ENCODE results near the gene CORO1A. TPM values are rescaled to one million over a fixed set of nuclear protein-coding genes. Genes with fewer than 3 reads are reported as not detected.

Gene CORO1A
- total RNA-seq = 100 to 1,000 TPM in 1 of 9 donors, 10 to 100 TPM in 3, 1 to 10 TPM in 5; 4.3 to 102 (median 8.5) TPM
- 10 to 100 TPM in 1 of 2 donors, 1 to 10 TPM in 1; 6.4 to 16.8 TPM for polyA plus RNA-seq
- long read RNA-seq, donor 1, partial matches to known transcripts = 1 of 4 reads
- long read RNA-seq, donor 1, other reads (novel, unspliced or antisense) = 0 of 4 reads
- long read RNA-seq, donor 2, transcript CORO1A-201 (11 exons, 1,803 nt) = major isoform, 19 of 20 reads
- long read RNA-seq, donor 2, partial matches to known transcripts = 1 of 20 reads
- long read RNA-seq, donor 2, other reads (novel, unspliced or antisense) = 0 of 20 reads
- long read RNA-seq, donor 3, transcript CORO1A-201 (11 exons, 1,803 nt) = major isoform, 7 of 9 reads
- long read RNA-seq, donor 3, partial matches to known transcripts = 1 of 9 reads
- long read RNA-seq, donor 3, other reads (novel, unspliced or antisense) = 1 of 9 reads

DNA sequence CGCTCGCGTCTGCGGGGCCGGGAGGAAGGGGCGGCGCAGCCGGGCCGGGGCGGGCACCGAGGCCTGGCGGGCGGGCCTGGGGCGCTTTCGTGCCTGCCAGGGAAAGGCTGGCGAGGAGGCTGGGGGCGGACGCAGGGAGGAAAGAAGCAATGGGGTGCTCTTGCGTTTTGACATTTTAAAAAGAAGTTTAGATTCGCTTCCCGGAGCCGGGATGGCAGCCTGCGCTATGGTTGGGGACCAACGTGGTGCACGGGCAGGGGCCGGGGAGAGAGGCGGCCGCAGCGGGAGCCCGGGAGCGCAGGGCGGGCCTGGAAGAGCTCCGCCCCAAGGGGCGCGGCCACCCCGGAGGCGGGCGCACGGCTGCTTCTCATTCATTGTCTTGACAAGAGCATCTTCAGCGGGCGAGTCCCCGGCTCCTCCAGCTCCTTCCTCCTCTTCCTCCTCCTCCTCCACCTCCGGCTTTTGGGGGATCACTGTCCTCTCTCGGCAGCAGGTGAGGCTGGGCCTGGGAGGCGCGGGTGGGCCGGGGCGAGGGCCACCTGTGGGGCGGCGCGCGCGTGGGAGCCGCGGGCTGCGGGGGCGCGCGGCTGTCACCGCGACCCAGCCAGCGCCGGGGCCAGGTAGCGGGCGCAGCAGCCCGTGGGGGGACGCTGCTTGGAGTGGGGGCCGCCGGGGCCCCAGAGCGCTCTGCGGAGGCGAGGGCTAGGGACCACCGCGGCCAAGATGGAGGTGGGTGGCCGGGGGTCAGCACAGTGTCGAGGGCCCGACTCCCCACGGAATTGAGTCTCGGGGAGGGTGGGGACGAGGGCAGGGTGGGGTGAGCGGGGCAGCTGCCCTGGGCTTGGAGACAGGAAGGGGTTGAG lies at the start of gene CORO1A:
Gene CORO1A (plus strand): TSS at position 370 of the 863 bp plus-strand sequence. CDS start 1,608 bp downstream, outside the sequence.
- Histone ChIP-seq H3K4me1 (peaks cover 0 to 40% (median 11%) of the 10 kb centered on the region in 12 donors), H3K9me3 (no peaks in the 10 kb centered on the region), H3K27me3 (no peaks in the 10 kb centered on the region), H3K4me3 (peak within 1 kb of the TSS; percentile 26 to 92 (median 66)), H3K36me3 (peaks cover 0 to 22% (median 0%) of the 10 kb centered on the region in 9 donors), H3K27ac (peak within 1 kb of the TSS; percentile 40 to 91 (median 68))
- ATAC-seq (peak; percentile 71 to 88 (median 86)), DNase-seq (peak; percentile 82 to 95 (median 87))
- WGBS, 4 donors = 1 to 2% (median 2%) methylated on average over 40 to 81 of the region's 81 CpGs
- intact Hi-C loops (cut with DNase I) = loop anchor here in 1 of 10 donors (5.0 kb wide), 1 partner anchor 61 kb away; the partner anchor contains the start of gene MAPK3
- TF ChIP-seq, protein P1, sequence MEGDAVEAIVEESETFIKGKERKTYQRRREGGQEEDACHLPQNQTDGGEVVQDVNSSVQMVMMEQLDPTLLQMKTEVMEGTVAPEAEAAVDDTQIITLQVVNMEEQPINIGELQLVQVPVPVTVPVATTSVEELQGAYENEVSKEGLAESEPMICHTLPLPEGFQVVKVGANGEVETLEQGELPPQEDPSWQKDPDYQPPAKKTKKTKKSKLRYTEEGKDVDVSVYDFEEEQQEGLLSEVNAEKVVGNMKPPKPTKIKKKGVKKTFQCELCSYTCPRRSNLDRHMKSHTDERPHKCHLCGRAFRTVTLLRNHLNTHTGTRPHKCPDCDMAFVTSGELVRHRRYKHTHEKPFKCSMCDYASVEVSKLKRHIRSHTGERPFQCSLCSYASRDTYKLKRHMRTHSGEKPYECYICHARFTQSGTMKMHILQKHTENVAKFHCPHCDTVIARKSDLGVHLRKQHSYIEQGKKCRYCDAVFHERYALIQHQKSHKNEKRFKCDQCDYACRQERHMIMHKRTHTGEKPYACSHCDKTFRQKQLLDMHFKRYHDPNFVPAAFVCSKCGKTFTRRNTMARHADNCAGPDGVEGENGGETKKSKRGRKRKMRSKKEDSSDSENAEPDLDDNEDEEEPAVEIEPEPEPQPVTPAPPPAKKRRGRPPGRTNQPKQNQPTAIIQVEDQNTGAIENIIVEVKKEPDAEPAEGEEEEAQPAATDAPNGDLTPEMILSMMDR (IDR thresholded peaks at IDR 0.05) = no peak
- peak in 1 of 2 donors; percentile 51 for TF ChIP-seq POLR2A (IDR thresholded peaks at IDR 0.05)

DNA sequence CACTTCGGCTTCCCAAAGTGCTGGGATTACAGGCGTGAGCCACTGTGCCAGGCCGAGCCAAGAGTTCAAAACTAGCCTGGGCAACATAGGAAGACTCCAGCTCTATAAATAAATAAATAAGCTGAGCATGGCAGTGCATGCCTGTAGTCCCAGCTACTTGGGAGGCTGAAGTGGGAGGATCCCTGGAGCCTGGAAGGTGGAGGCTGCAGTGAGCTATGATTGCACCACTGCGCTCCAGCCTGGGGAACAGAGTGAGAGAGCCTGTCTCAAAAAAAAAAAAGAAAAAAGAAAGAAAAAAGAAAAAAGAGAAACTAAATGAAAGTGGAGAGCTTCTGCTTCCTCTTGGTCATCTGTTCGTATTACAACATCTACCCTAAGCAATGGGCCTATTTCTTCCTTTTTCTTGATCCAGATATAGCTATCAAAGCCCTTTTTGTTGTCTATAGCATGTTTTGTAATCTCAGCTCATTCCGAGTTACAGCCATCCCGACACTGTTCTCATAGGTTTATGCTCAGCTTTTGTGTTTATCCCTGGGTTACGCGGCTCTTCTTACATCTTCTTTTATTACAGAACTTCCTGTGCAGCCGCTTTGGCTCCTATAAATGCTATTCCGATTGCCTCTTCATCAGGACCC lies 46.3 kb upstream of the CORO1A start:
- Histone ChIP-seq H3K27me3 (no peaks in the 10 kb centered on the region), H3K4me1 (peaks cover 0 to 34% (median 0%) of the 10 kb centered on the region in 12 donors), H3K9me3 (no peaks in the 10 kb centered on the region), H3K27ac (peak overlapping the region in 1 of 12 donors; percentile 78), H3K36me3 (no peaks in the 10 kb centered on the region), H3K4me3 (no peak overlapping the region)
- intact Hi-C loops (cut with DNase I) = no loop called here
- DNase-seq (no peak), ATAC-seq (peak in 3 of 4 donors; percentile 22 to 52 (median 37))
- 75 to 86% (median 83%) methylated on average over 11 of the region's 11 CpGs for WGBS, 4 donors
- TF ChIP-seq POLR2A (IDR thresholded peaks at IDR 0.05) = no peak
- TF ChIP-seq, protein P1 (IDR thresholded peaks at IDR 0.05) = no peak

DNA sequence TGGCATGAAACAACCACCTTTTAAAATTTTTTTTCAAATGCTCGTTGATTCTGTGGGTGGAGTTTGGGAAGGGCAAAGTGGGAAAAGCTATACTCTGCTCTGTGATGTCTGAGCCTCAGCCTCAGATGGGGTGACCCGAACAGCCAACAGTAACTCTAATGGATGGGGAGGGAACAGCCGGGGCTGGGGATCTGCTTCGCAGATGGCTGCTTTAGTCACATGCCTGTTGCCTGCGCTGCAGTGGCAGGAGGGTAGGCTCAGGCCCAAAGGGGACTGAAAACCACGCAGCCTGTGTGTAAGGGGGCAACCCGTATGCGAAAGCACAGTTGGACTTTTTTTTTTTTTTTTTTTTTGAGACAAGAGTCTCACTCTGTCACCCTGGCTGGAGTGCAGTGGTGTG lies 45.5 kb upstream of the CORO1A start:
- TF ChIP-seq POLR2A (IDR thresholded peaks at IDR 0.05) = no peak
- TF ChIP-seq, protein P1 (IDR thresholded peaks at IDR 0.05) = no peak
- Histone ChIP-seq H3K9me3 (no peaks in the 10 kb centered on the region), H3K4me1 (peaks cover 0 to 26% (median 0%) of the 10 kb centered on the region in 12 donors), H3K4me3 (no peak overlapping the region), H3K36me3 (no peaks in the 10 kb centered on the region), H3K27me3 (no peaks in the 10 kb centered on the region), H3K27ac (peak overlapping the region in 1 of 12 donors; percentile 78)
- WGBS, 4 donors = 77 to 86% (median 81%) methylated on average over 8 of the region's 8 CpGs
- intact Hi-C loops (cut with DNase I) = no loop called here
- ATAC-seq = no peak
- no peak for DNase-seq
